ENCODE results near the gene TOMM20.

GRCh38 chr1:235095938-235096562 lies 32.6 kb downstream of the TOMM20 start:
- TF ChIP-seq CTCF (conservative IDR thresholded peaks at IDR 0.05; ENCODE audit: low read depth, low read length) (no peak), EZH2 (IDR thresholded peaks at IDR 0.05; ENCODE audit: borderline replicate concordance, low read depth, low read length, poor library complexity, severe bottlenecking) (no peak)

All from A673 (cell line).